Bronchial epithelial cell (primary cell): ENCODE results near the gene FBXL13. TPM values are rescaled to one million over a fixed set of nuclear protein-coding genes. Genes with fewer than 3 reads are reported as not detected.
"Not testable (repeated sequence)": the region's sequence is repeated elsewhere in the genome, so short reads cannot be mapped to it uniquely, and the experiment has no call there.

Experiments used
- DNase-seq: peaks from one replicate; pipeline ENCODE4 v3.0.0-alpha.2; 2010; ENCODE audit warnings: low read depth
- FAIRE-seq: peaks from 2 replicates; lab custom pipeline; 2011; peaks lifted over from hg19 to GRCh38; lab: Jason Lieb, UNC
- H3K27me3 ChIP-seq: 2 replicates; pipeline ENCODE4 v1.5.1; 2011; ENCODE audit warnings: low read length; ENCODE audit not compliant: control insufficient read depth, insufficient read depth
- H3K36me3 ChIP-seq: 2 replicates; pipeline ENCODE4 v1.5.1; 2011; ENCODE audit warnings: low read length; ENCODE audit not compliant: control insufficient read depth, insufficient read depth
- H3K4me3 ChIP-seq: 2 replicates; pipeline ENCODE4 v1.5.1; 2011; ENCODE audit warnings: mild to moderate bottlenecking, low read depth, low read length, control low read depth
- CTCF ChIP-seq: IDR thresholded peaks from 2 replicates; pipeline ENCODE4 v1.5.1; 2011; ENCODE audit warnings: mild to moderate bottlenecking, moderate library complexity, low read length, control low read depth, inconsistent platforms; ENCODE audit not compliant: insufficient read depth, severe bottlenecking
- total RNA-seq: library from RNA; depleted of rRNA; stranded (reverse); fragments of >200 nt; gene quantifications from 2 replicates; pipeline ENCODE4 v1.2.1, GENCODE V29; 2014

FBXL13 gene
- total RNA-seq, 1 donor from 2014 or later, result 0.26 TPM

GRCh38 chr7:103106005-103106702 lies 31.6 kb upstream of the FBXL13 start:
- DNase-seq (no peak), FAIRE-seq (no peak)
- no peak for TF ChIP-seq CTCF
- H3K27me3 ChIP-seq, result no peaks in the 10 kb centered on the region
- H3K4me3 ChIP-seq, result no peak overlapping the region
- peaks cover 1% of the 10 kb centered on the region for H3K36me3 ChIP-seq

GRCh38 chr7:103101543-103101942 lies 26.9 kb upstream of the FBXL13 start:
- no peak for TF ChIP-seq CTCF
- H3K27me3 ChIP-seq, result no peaks in the 10 kb centered on the region
- H3K4me3 ChIP-seq, result no peak overlapping the region
- FAIRE-seq (no peak), DNase-seq (no peak)
- peaks cover 4% of the 10 kb centered on the region for H3K36me3 ChIP-seq

- DNase-seq (no peak), FAIRE-seq (no peak)
- H3K36me3 ChIP-seq, result peaks cover 3% of the 10 kb centered on the region
- no peak overlapping the region for H3K4me3 ChIP-seq
- H3K27me3 ChIP-seq, result no peaks in the 10 kb centered on the region
- TF ChIP-seq CTCF, result no peak
These were observed 25.8 kb upstream of the FBXL13 start for GRCh38 chr7:103100348-103100747.

GRCh38 chr7:103097041-103097440 lies 22.4 kb upstream of the FBXL13 start:
- no peak overlapping the region for H3K4me3 ChIP-seq
- no peaks in the 10 kb centered on the region for H3K27me3 ChIP-seq
- TF ChIP-seq CTCF, result no peak
- DNase-seq, result no peak
- FAIRE-seq, result no peak
- H3K36me3 ChIP-seq, result peaks cover 4% of the 10 kb centered on the region

GRCh38 chr7:103095558-103095957 lies 21.0 kb upstream of the FBXL13 start:
- H3K27me3 ChIP-seq, H3K36me3 ChIP-seq, FAIRE-seq, DNase-seq, H3K4me3 ChIP-seq: not testable (repeated sequence)

GRCh38 chr7:103094102-103094501 lies 19.5 kb upstream of the FBXL13 start:
- Histone ChIP-seq H3K36me3 (peaks cover 4% of the 10 kb centered on the region), H3K4me3 (no peak overlapping the region)
- no peak for FAIRE-seq

More at GRCh38 chr7:103094102-103094501, 19.5 kb upstream of the FBXL13 start:
- H3K27me3 ChIP-seq, result no peaks in the 10 kb centered on the region
- no peak for TF ChIP-seq CTCF
- DNase-seq, result no peak
